ENCODE results near the gene SRRM4. TPM values are rescaled to one million over a fixed set of nuclear protein-coding genes. Genes with fewer than 3 reads are reported as not detected.

The SRRM4 gene
- total RNA-seq, 1 experiment from 2014 or later, result 1.4 TPM

DNA sequence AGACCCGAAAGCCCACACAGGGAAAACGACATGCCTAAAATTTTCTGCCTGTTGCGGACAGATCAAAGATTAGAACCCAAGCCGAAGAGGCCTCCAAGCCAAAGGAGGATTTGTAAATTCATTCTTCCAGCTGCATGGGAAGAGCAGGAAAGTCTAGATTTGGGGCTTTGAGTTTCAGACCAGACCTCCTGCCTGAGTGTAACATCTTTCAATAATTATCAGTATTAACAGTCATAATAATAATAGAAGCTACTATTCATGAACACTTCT, 195.7 kb downstream of the SRRM4 start:
- DNase-seq, result no peak
- Histone ChIP-seq H4K8ac (replicated peaks; ENCODE audit: insufficient read length, low read depth, low read length) (no peak overlapping the region), H4K5ac (ENCODE audit: insufficient read length, low read depth, low read length) (no peak overlapping the region), H2AFZ (ENCODE audit: low read length) (no peak overlapping the region), H3K79me2 (ENCODE audit: insufficient read depth, low read length) (no peaks in the 10 kb centered on the region), H3K4ac (ENCODE audit: low read depth, low read length) (no peak overlapping the region), H2BK20ac (ENCODE audit: low read depth, low read length, poor library complexity, severe bottlenecking) (no peak overlapping the region), H3K4me2 (ENCODE audit: insufficient read depth, insufficient read length, low read length) (no peak overlapping the region), H3K27ac (ENCODE audit: insufficient read length, low read depth, low read length) (no peak overlapping the region), H4K20me1 (ENCODE audit: control insufficient read depth, insufficient read depth, insufficient read length) (no peaks in the 10 kb centered on the region), H2AK5ac (ENCODE audit: insufficient read length, low read length) (no peak overlapping the region), H3K79me1 (ENCODE audit: insufficient read depth, low read depth, low read length, poor library complexity, severe bottlenecking) (no peaks in the 10 kb centered on the region), H2BK120ac (ENCODE audit: low read depth, low read length, poor library complexity, severe bottlenecking) (no peak overlapping the region), H3K27me3 (ENCODE audit: insufficient read depth, low read length) (no peaks in the 10 kb centered on the region), H2BK12ac (ENCODE audit: insufficient read length, low read depth, low read length) (no peak overlapping the region), H3K9me3 (ENCODE audit: control insufficient read depth, low read depth, low read length) (no peaks in the 10 kb centered on the region), H3K14ac (ENCODE audit: insufficient read depth, low read length) (no peak overlapping the region), H3K23ac (ENCODE audit: insufficient read length, low read depth, low read length) (no peak overlapping the region), H3K18ac (ENCODE audit: insufficient read length, low read depth, low read length) (no peak overlapping the region), H3K56ac (ENCODE audit: insufficient read length, low read depth, low read length) (no peak overlapping the region), H3K23me2 (ENCODE audit: insufficient read length, low read depth, low read length, poor library complexity, severe bottlenecking) (peaks cover 6% of the 10 kb centered on the region), H3K9ac (ENCODE audit: extremely low read depth, insufficient read length, low read length) (no peak overlapping the region), H2BK5ac (ENCODE audit: insufficient read length, low read length) (no peak overlapping the region), H4K91ac (ENCODE audit: insufficient read length, low read depth, low read length) (no peak overlapping the region), H3T11ph (ENCODE audit: low read length) (no peak overlapping the region), H2BK15ac (ENCODE audit: low read depth, low read length) (no peak overlapping the region), H3K4me1 (ENCODE audit: insufficient read depth, low read length) (peaks cover 3% of the 10 kb centered on the region; the same call in 1 of the 2 replicates)
- WGBS (ENCODE audit: extremely low coverage, insufficient read length, low lambda C conversion rate), result no CpG with 5 or more reads among the region's 4 CpGs
- Mint-ChIP-seq H3K36me3 (ENCODE audit: insufficient read depth in 1 of 3, low read depth in 3 of 3) (no peaks in the 10 kb centered on the region), H3K27me3 (ENCODE audit: low read depth) (peaks cover 7% of the 10 kb centered on the region), H3K4me1 (peaks cover 56 to 66% of the 10 kb centered on the region in 2 experiments), H3K9me3 (no peaks in the 10 kb centered on the region), H3K4me3 (no peak overlapping the region), H3K27ac (no peak overlapping the region)
- TF ChIP-seq, protein P1, sequence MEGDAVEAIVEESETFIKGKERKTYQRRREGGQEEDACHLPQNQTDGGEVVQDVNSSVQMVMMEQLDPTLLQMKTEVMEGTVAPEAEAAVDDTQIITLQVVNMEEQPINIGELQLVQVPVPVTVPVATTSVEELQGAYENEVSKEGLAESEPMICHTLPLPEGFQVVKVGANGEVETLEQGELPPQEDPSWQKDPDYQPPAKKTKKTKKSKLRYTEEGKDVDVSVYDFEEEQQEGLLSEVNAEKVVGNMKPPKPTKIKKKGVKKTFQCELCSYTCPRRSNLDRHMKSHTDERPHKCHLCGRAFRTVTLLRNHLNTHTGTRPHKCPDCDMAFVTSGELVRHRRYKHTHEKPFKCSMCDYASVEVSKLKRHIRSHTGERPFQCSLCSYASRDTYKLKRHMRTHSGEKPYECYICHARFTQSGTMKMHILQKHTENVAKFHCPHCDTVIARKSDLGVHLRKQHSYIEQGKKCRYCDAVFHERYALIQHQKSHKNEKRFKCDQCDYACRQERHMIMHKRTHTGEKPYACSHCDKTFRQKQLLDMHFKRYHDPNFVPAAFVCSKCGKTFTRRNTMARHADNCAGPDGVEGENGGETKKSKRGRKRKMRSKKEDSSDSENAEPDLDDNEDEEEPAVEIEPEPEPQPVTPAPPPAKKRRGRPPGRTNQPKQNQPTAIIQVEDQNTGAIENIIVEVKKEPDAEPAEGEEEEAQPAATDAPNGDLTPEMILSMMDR (conservative IDR thresholded peaks at IDR 0.05), result no peak

All from H9 (cell line).